ENCODE data around the gene PTPRA.

DNA sequence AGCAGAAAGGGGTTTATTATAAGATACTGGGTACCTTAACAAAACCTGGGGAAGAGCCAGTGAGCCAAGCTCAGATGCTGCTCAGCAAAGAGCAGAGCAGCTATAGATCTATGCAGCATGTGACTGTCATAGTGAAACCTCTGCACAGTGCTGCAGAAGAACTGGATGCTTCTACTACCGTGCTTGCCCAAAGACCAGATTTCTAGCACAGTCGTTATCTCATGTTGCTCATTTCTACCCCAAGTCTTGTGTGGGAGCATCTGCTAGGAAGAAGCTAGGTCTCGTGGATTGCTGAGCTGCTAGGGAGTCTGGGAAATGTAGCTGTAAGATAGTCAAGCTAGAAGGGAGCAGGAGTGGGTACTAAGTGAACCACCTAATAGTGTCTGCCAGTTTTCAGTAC is 138.5 kb downstream of the PTPRA start:
- TF ChIP-seq, protein P1, sequence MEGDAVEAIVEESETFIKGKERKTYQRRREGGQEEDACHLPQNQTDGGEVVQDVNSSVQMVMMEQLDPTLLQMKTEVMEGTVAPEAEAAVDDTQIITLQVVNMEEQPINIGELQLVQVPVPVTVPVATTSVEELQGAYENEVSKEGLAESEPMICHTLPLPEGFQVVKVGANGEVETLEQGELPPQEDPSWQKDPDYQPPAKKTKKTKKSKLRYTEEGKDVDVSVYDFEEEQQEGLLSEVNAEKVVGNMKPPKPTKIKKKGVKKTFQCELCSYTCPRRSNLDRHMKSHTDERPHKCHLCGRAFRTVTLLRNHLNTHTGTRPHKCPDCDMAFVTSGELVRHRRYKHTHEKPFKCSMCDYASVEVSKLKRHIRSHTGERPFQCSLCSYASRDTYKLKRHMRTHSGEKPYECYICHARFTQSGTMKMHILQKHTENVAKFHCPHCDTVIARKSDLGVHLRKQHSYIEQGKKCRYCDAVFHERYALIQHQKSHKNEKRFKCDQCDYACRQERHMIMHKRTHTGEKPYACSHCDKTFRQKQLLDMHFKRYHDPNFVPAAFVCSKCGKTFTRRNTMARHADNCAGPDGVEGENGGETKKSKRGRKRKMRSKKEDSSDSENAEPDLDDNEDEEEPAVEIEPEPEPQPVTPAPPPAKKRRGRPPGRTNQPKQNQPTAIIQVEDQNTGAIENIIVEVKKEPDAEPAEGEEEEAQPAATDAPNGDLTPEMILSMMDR (IDR thresholded peaks at IDR 0.05), result no peak
- TF ChIP-seq POLR2A (IDR thresholded peaks at IDR 0.05), result no peak
